IPS-15b (cell line): ENCODE results near the gene LLCFC1.

ENCODE experiments used
- H3K27me3 ChIP-seq: one replicate; pipeline ENCODE4 v1.6.1; 2013; ENCODE audit warnings: low read length; ENCODE audit not compliant: control insufficient read depth, insufficient read depth
- H3K36me3 ChIP-seq: one replicate; pipeline ENCODE4 v1.6.1; 2013; ENCODE audit warnings: low read length; ENCODE audit not compliant: control insufficient read depth, insufficient read depth
- H3K4me1 ChIP-seq: one replicate; pipeline ENCODE4 v1.6.1; 2013; ENCODE audit warnings: mild to moderate bottlenecking, low read length; ENCODE audit not compliant: control insufficient read depth, insufficient read depth
- H3K4me3 ChIP-seq: one replicate; pipeline ENCODE4 v1.5.1; 2013; ENCODE audit warnings: low read depth, low read length
- H3K9ac ChIP-seq: one replicate; pipeline ENCODE4 v1.6.1; 2013; ENCODE audit warnings: low read depth, mild to moderate bottlenecking, low read length
- H3K9me3 ChIP-seq: one replicate; pipeline ENCODE4 v1.6.1; 2013; ENCODE audit warnings: mild to moderate bottlenecking, low read length; ENCODE audit not compliant: control insufficient read depth, insufficient read depth

Gene LLCFC1

GRCh38 chr7:142913566-142913965 lies 25.7 kb upstream of the LLCFC1 start:
- H3K27me3 ChIP-seq: no peaks in the 10 kb centered on the region
- H3K9me3 ChIP-seq: no peaks in the 10 kb centered on the region
- no peak overlapping the region for H3K4me3 ChIP-seq
- H3K36me3 ChIP-seq: no peaks in the 10 kb centered on the region
- no peaks in the 10 kb centered on the region for H3K4me1 ChIP-seq
- H3K9ac ChIP-seq: no peak overlapping the region

GRCh38 chr7:142914121-142914520 lies 25.2 kb upstream of the LLCFC1 start:
- H3K9me3 ChIP-seq: no peaks in the 10 kb centered on the region
- H3K27me3 ChIP-seq: no peaks in the 10 kb centered on the region
- H3K9ac ChIP-seq: no peak overlapping the region
- no peak overlapping the region for H3K4me3 ChIP-seq
- H3K36me3 ChIP-seq: no peaks in the 10 kb centered on the region
- no peaks in the 10 kb centered on the region for H3K4me1 ChIP-seq

GRCh38 chr7:142915315-142915714 lies 24.0 kb upstream of the LLCFC1 start:
- H3K36me3 ChIP-seq: no peaks in the 10 kb centered on the region
- no peaks in the 10 kb centered on the region for H3K9me3 ChIP-seq
- H3K4me3 ChIP-seq: no peak overlapping the region
- no peaks in the 10 kb centered on the region for H3K27me3 ChIP-seq
- H3K4me1 ChIP-seq: no peaks in the 10 kb centered on the region
- no peak overlapping the region for H3K9ac ChIP-seq

GRCh38 chr7:142916508-142916907 lies 22.8 kb upstream of the LLCFC1 start:
- Histone ChIP-seq H3K9me3 (no peaks in the 10 kb centered on the region), H3K9ac (no peak overlapping the region), H3K4me3 (no peak overlapping the region), H3K4me1 (no peaks in the 10 kb centered on the region), H3K36me3 (no peaks in the 10 kb centered on the region), H3K27me3 (no peaks in the 10 kb centered on the region)

GRCh38 chr7:142917447-142917846 lies 21.8 kb upstream of the LLCFC1 start:
- Histone ChIP-seq H3K9ac (no peak overlapping the region), H3K36me3 (no peaks in the 10 kb centered on the region), H3K27me3 (no peaks in the 10 kb centered on the region), H3K4me1 (no peaks in the 10 kb centered on the region), H3K4me3 (no peak overlapping the region), H3K9me3 (no peaks in the 10 kb centered on the region)

GRCh38 chr7:142918901-142919300 lies 20.4 kb upstream of the LLCFC1 start:
- Histone ChIP-seq H3K36me3 (no peaks in the 10 kb centered on the region), H3K4me1 (no peaks in the 10 kb centered on the region), H3K27me3 (no peaks in the 10 kb centered on the region), H3K9ac (no peak overlapping the region), H3K4me3 (no peak overlapping the region), H3K9me3 (no peaks in the 10 kb centered on the region)

- Histone ChIP-seq H3K36me3 (no peaks in the 10 kb centered on the region), H3K9me3 (no peaks in the 10 kb centered on the region), H3K9ac (no peak overlapping the region), H3K4me1 (no peaks in the 10 kb centered on the region), H3K27me3 (no peaks in the 10 kb centered on the region), H3K4me3 (no peak overlapping the region)
Observed at GRCh38 chr7:142919656-142920055, 19.6 kb upstream of the LLCFC1 start.

- Histone ChIP-seq H3K9ac (no peak overlapping the region), H3K27me3 (peaks cover 13% of the 10 kb centered on the region), H3K36me3 (no peaks in the 10 kb centered on the region), H3K9me3 (no peaks in the 10 kb centered on the region), H3K4me3 (no peak overlapping the region), H3K4me1 (no peaks in the 10 kb centered on the region)
Observed at GRCh38 chr7:142923391-142923790, 15.9 kb upstream of the LLCFC1 start.

- no peaks in the 10 kb centered on the region for H3K4me1 ChIP-seq
- peaks cover 13% of the 10 kb centered on the region for H3K27me3 ChIP-seq
- no peak overlapping the region for H3K9ac ChIP-seq
Observed at GRCh38 chr7:142925413-142925812, 13.9 kb upstream of the LLCFC1 start.

GRCh38 chr7:142927085-142927745 lies 12.1 kb upstream of the LLCFC1 start:
- H3K9ac ChIP-seq: no peak overlapping the region
- H3K9me3 ChIP-seq: no peaks in the 10 kb centered on the region
- H3K27me3 ChIP-seq: peaks cover 13% of the 10 kb centered on the region
- no peaks in the 10 kb centered on the region for H3K36me3 ChIP-seq
- H3K4me1 ChIP-seq: no peaks in the 10 kb centered on the region
- H3K4me3 ChIP-seq: no peak overlapping the region

More at GRCh38 chr7:142925413-142925812, 13.9 kb upstream of the LLCFC1 start:
- no peaks in the 10 kb centered on the region for H3K36me3 ChIP-seq
- H3K9me3 ChIP-seq: no peaks in the 10 kb centered on the region
- H3K4me3 ChIP-seq: no peak overlapping the region

GRCh38 chr7:142927949-142928348 lies 11.3 kb upstream of the LLCFC1 start:
- peaks cover 14% of the 10 kb centered on the region for H3K27me3 ChIP-seq
- H3K4me1 ChIP-seq: no peaks in the 10 kb centered on the region
- H3K36me3 ChIP-seq: no peaks in the 10 kb centered on the region
- H3K9me3 ChIP-seq: no peaks in the 10 kb centered on the region
- H3K4me3 ChIP-seq: no peak overlapping the region
- H3K9ac ChIP-seq: no peak overlapping the region

- Histone ChIP-seq H3K27me3 (peaks cover 14% of the 10 kb centered on the region), H3K9me3 (no peaks in the 10 kb centered on the region), H3K4me1 (no peaks in the 10 kb centered on the region), H3K9ac (no peak overlapping the region), H3K4me3 (no peak overlapping the region), H3K36me3 (no peaks in the 10 kb centered on the region)
Observed at GRCh38 chr7:142930126-142930730, 9.1 kb upstream of the LLCFC1 start.
